IPS-NIHi7 (cell line): Measurements from ENCODE around the gene SYNC.
"Not testable (repeated sequence)": the region's sequence is repeated elsewhere in the genome, so short reads cannot be mapped to it uniquely, and the experiment has no call there.

Experiments
- DNase-seq: peaks from one replicate; pipeline ENCODE4 v3.0.0; 2012; ENCODE audit warnings: mixed read lengths; ENCODE audit errors: extremely low spot score

Gene SYNC

GRCh38 chr1:32642292-32642827 lies 60.2 kb downstream of the SYNC start:
- not testable (repeated sequence) for DNase-seq

- no peak for DNase-seq
Measured at GRCh38 chr1:32639489-32640075, 63.0 kb downstream of the SYNC start.

GRCh38 chr1:32636914-32637645 lies 65.5 kb downstream of the SYNC start:
- DNase-seq: no peak

GRCh38 chr1:32635508-32636277 lies 66.9 kb downstream of the SYNC start:
- DNase-seq: no peak

- no peak for DNase-seq
Measured at GRCh38 chr1:32632829-32633228, 69.7 kb downstream of the SYNC start.

GRCh38 chr1:32630173-32630572 lies 72.4 kb downstream of the SYNC start:
- not testable (repeated sequence) for DNase-seq
